B cell (primary cell): Measurements from ENCODE around the gene AFF3. TPM values are rescaled to one million over a fixed set of nuclear protein-coding genes. Genes with fewer than 3 reads are reported as not detected.

Experiments used
- ATAC-seq: fragments of 200-7000 bp; cut with Tn5 transposase; one replicate; pipeline ENCODE4 v1.10.0; 2021; ENCODE audit warnings: low read depth, mild to moderate bottlenecking, moderate number of reproducible peaks, moderate library complexity
- CTCF ChIA-PET: fragments of 350-600 bp; sonication (Branson Sonifier 250); formaldehyde crosslinking; loops from one replicate; lab custom pipeline; 2021; ENCODE audit warnings: antibody characterized with exemption, inconsistent platforms; lab: Charles Lee
- POLR2A ChIA-PET: fragments of 350-600 bp; sonication (Branson Sonifier 250); formaldehyde crosslinking; loops from one replicate; lab custom pipeline; 2021; ENCODE audit warnings: antibody characterized with exemption; lab: Charles Lee
- DNase-seq: peaks from one replicate; pipeline ENCODE4 v3.0.0; 2013
- H2AFZ ChIP-seq: 2 replicates; pipeline ENCODE4 v1.6.1; 2012; ENCODE audit warnings: mild to moderate bottlenecking, low read depth, low read length; ENCODE audit not compliant: insufficient read depth, poor library complexity, severe bottlenecking
- H3K27ac ChIP-seq, 2 donors: 1 replicate in 1 of 2; 2 replicates in 1 of 2; pipeline ENCODE4 v1.5.1; 2012 to 2013; ENCODE audit warnings: low read length in 2 of 2, mild to moderate bottlenecking in 2 of 2, moderate library complexity in 1 of 2
- H3K27me3 ChIP-seq, 4 experiments: fragments of 200-600 bp in 1 of 4; sonication (generic) in 1 of 4; replicated peaks in 1 of 4; 1 replicate in 2 of 4; 2 replicates in 2 of 4; pipeline versions ENCODE4 v1.6.1 to v1.7.0; 2013 to 2016; ENCODE audit warnings: low read length in 3 of 4, mild to moderate bottlenecking in 2 of 4, mixed read lengths in 1 of 4, moderate library complexity in 1 of 4; ENCODE audit not compliant: insufficient read depth in 4 of 4, control insufficient read depth in 3 of 4; ENCODE audit errors: control extremely low read depth in 1 of 4
- H3K36me3 ChIP-seq, 2 experiments: replicated peaks in 1 of 2; 1 replicate in 1 of 2; 2 replicates in 1 of 2; pipeline versions ENCODE4 v1.6.1 to v1.7.1; 2013; ENCODE audit warnings: low read length in 1 of 2; ENCODE audit not compliant: insufficient read depth in 2 of 2, control insufficient read depth in 1 of 2; ENCODE audit errors: control extremely low read depth in 1 of 2, extremely low read depth in 1 of 2
- H3K4me1 ChIP-seq, 2 donors: fragments of 200-600 bp in 1 of 2; sonication (generic) in 1 of 2; 1 replicate in 1 of 2; 2 replicates in 1 of 2; pipeline versions ENCODE4 v1.5.1 to v1.6.1; 2013 to 2017; ENCODE audit warnings: low read length in 2 of 2; ENCODE audit not compliant: control insufficient read depth in 2 of 2, insufficient read depth in 2 of 2
- H3K4me2 ChIP-seq: replicated peaks from 2 replicates; pipeline ENCODE3; 2012; ENCODE audit warnings: mild to moderate bottlenecking, low read depth, low read length; ENCODE audit not compliant: poor library complexity, severe bottlenecking
- H3K4me3 ChIP-seq, 5 experiments: fragments of 200-600 bp in 1 of 5; sonication (generic) in 1 of 5; 1 replicate in 3 of 5; 2 replicates in 2 of 5; pipeline versions ENCODE4 v1.5.1 to v1.7.0; 2011 to 2016; ENCODE audit warnings: low read length in 4 of 5, mild to moderate bottlenecking in 4 of 5, low read depth in 2 of 5, control low read depth in 1 of 5, moderate library complexity in 1 of 5; ENCODE audit not compliant: insufficient read depth in 1 of 5; ENCODE audit errors: control extremely low read depth in 1 of 5, extremely low read depth in 1 of 5
- H3K79me2 ChIP-seq: fragments of 200-600 bp; sonication (generic); one replicate; pipeline ENCODE4 v1.6.0; 2016; ENCODE audit warnings: low read length; ENCODE audit not compliant: control insufficient read depth, insufficient read depth
- H3K9ac ChIP-seq: fragments of 200-600 bp; sonication (generic); 2 replicates; pipeline ENCODE4 v1.6.1; 2017; ENCODE audit warnings: mild to moderate bottlenecking, low read length, moderate library complexity
- H3K9me3 ChIP-seq, 3 donors: one replicate each; pipeline versions ENCODE4 v1.6.1 to v1.7.1; 2013; ENCODE audit warnings: low read length in 2 of 3; ENCODE audit not compliant: control insufficient read depth in 2 of 3, insufficient read depth in 1 of 3; ENCODE audit errors: control extremely low read depth in 1 of 3
- H4K20me1 ChIP-seq: 2 replicates; pipeline ENCODE4 v1.6.0; 2012; ENCODE audit warnings: mild to moderate bottlenecking, low read length; ENCODE audit not compliant: insufficient read depth, control insufficient read depth, poor library complexity, severe bottlenecking
- H3K27ac Mint-ChIP-seq: one replicate; pipeline ENCODE4 v1.8.0; 2021; ENCODE audit warnings: mixed read lengths
- H3K27me3 Mint-ChIP-seq: one replicate; pipeline ENCODE4 v1.8.0; 2021; ENCODE audit warnings: mixed read lengths
- H3K4me1 Mint-ChIP-seq: one replicate; pipeline ENCODE4 v1.8.0; 2021; ENCODE audit warnings: mixed read lengths
- H3K4me3 Mint-ChIP-seq: one replicate; pipeline ENCODE4 v1.8.0; 2021; ENCODE audit warnings: mixed read lengths
- H3K9me3 Mint-ChIP-seq: one replicate; pipeline ENCODE4 v1.8.0; 2022; ENCODE audit warnings: mixed read lengths; ENCODE audit not compliant: insufficient read depth
- EZH2 ChIP-seq: IDR thresholded peaks from 2 replicates; pipeline ENCODE4 v1.6.1; 2012; ENCODE audit warnings: borderline replicate concordance, low read depth, mild to moderate bottlenecking, moderate library complexity, low read length; ENCODE audit not compliant: insufficient read depth, poor library complexity, severe bottlenecking
- WGBS: methylation state at CpG from one replicate; pipeline ENCODE4 v1.1.5; 2013; ENCODE audit warnings: missing lambda C conversion rate; ENCODE audit not compliant: insufficient coverage; 5-methylcytosine and 5-hydroxymethylcytosine counted together
- intact Hi-C: fragments of 100-400 bp; cut with micrococcal nuclease; formaldehyde crosslinking; loops from one replicate; pipeline ENCODE4 v1.10.0; 2022
- polyA plus RNA-seq: library from polyadenylated mRNA; depleted of rRNA; stranded (reverse); fragments of >200 nt; gene quantifications from 2 replicates; pipeline ENCODE4 v1.2.3, GENCODE V29; 2012
- total RNA-seq, 2 donors: library from RNA; stranded (reverse); fragments of 120-200 nt in 1 of 2; gene quantifications; 1 replicate in 1 of 2; 2 replicates in 1 of 2; pipeline versions ENCODE4 v1.2.3 to v1.2.4, GENCODE V29; 2013 to 2022
- TF ChIP-seq, protein P1 (sequence below): fragments of 200-600 bp; IDR thresholded peaks from one replicate; pipeline ENCODE4 v1.8.0; 2022; ENCODE audit warnings: antibody characterized with exemption, mild to moderate bottlenecking

Gene AFF3
- total and polyA plus RNA-seq, 2 donors (not counting 1 experiment from before 2014, with no cell fraction given) = 117 to 830 TPM

DNA sequence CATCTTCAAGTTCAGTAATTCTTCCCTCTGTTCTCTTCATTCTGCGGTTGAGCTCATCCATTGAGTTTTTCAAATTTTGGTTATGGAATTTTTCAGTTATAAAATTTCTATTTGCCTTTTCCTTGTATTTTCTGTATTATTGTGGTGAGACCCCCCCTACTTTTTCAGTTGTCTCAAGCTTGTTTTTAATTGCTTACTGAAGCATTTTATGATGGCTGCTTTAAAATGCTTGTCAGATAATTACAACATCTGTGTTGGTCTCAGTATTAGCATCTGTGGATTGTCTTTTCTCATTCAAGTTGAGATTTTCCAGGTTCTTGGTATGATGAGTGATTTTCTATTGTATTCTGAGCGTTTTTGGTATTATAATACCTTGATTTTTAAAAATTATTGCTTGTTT, 531.4 kb downstream of the AFF3 start:
- Mint-ChIP-seq H3K9me3 (no peaks in the 10 kb centered on the region), H3K4me3 (no peak overlapping the region), H3K27ac (no peak overlapping the region), H3K27me3 (no peaks in the 10 kb centered on the region), H3K4me1 (peaks cover 41% of the 10 kb centered on the region)
- no CpG with 5 or more reads among the region's 2 CpGs for WGBS
- POLR2A ChIA-PET = no interaction called here
- Histone ChIP-seq H3K9me3 (no peaks in the 10 kb centered on the region), H4K20me1 (peaks cover 35% of the 10 kb centered on the region), H3K4me1 (peaks cover 11 to 17% of the 10 kb centered on the region in 2 donors), H3K4me3 (no peak overlapping the region), H3K36me3 (peaks cover 3 to 10% of the 10 kb centered on the region in 2 experiments), H3K27me3 (no peaks in the 10 kb centered on the region), H3K9ac (no peak overlapping the region), H3K79me2 (peaks cover 31% of the 10 kb centered on the region), H3K4me2 (no peak overlapping the region), H3K27ac (no peak overlapping the region), H2AFZ (no peak overlapping the region)
- no peak for ATAC-seq
- intact Hi-C loops = no loop called here
- TF ChIP-seq EZH2 = no peak
- TF ChIP-seq, protein P1, sequence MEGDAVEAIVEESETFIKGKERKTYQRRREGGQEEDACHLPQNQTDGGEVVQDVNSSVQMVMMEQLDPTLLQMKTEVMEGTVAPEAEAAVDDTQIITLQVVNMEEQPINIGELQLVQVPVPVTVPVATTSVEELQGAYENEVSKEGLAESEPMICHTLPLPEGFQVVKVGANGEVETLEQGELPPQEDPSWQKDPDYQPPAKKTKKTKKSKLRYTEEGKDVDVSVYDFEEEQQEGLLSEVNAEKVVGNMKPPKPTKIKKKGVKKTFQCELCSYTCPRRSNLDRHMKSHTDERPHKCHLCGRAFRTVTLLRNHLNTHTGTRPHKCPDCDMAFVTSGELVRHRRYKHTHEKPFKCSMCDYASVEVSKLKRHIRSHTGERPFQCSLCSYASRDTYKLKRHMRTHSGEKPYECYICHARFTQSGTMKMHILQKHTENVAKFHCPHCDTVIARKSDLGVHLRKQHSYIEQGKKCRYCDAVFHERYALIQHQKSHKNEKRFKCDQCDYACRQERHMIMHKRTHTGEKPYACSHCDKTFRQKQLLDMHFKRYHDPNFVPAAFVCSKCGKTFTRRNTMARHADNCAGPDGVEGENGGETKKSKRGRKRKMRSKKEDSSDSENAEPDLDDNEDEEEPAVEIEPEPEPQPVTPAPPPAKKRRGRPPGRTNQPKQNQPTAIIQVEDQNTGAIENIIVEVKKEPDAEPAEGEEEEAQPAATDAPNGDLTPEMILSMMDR = no peak
- CTCF ChIA-PET = no interaction called here
- no peak for DNase-seq

DNA sequence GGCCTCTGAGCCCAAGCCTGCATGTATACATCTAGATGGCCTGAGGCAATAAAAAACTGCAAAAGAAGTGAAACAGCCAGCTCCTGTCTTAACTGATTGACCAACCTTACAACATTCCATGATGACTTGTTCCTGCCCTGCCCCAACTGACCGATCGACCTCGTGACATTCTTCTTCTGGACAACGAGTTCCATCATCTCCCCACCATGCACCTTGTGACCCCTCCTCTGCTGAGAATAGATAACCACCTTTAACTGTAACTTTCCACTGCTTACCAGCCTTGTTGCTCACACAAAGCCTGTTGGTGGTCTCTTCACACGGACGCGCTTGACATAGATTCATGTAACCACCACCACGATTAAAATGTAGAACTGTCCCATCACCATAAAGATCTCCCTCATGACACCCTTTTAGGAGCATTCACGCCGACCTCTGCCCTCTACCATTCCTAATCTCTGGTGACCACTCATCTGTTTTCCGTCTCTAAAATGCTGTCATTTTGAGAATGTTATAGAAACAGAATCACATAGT, 532.5 kb downstream of the AFF3 start:
- no peak overlapping the region for H2AFZ ChIP-seq
- no peaks in the 10 kb centered on the region for H3K27me3 Mint-ChIP-seq
- H3K79me2 ChIP-seq = peaks cover 19% of the 10 kb centered on the region
- peak overlapping the region; percentile 74 for H3K27ac Mint-ChIP-seq
- no peak overlapping the region for H3K4me2 ChIP-seq
- ChIA-PET CTCF (no interaction called here), POLR2A (no interaction called here)
- DNase-seq (no peak), ATAC-seq (no peak)
- H4K20me1 ChIP-seq = peaks cover 32% of the 10 kb centered on the region
- intact Hi-C loops = no loop called here
- peaks cover 41% of the 10 kb centered on the region for H3K4me1 Mint-ChIP-seq
- H3K4me3 Mint-ChIP-seq = peak overlapping the region; percentile 18
- no peak overlapping the region for H3K9ac ChIP-seq
- H3K36me3 ChIP-seq = peaks cover 3% of the 10 kb centered on the region in 2 experiments
- TF ChIP-seq EZH2 = no peak
- TF ChIP-seq, protein P1 = no peak
- no peaks in the 10 kb centered on the region for H3K9me3 ChIP-seq
- no peak overlapping the region for H3K4me3 ChIP-seq
- 95% methylated on average over 8 of the region's 11 CpGs for WGBS
- H3K27ac ChIP-seq = peak overlapping the region in 1 of 2 donors; percentile 53
- no peaks in the 10 kb centered on the region for H3K27me3 ChIP-seq
- H3K4me1 ChIP-seq = peaks cover 11 to 17% of the 10 kb centered on the region in 2 donors
- no peaks in the 10 kb centered on the region for H3K9me3 Mint-ChIP-seq
